IMR-90 (cell line): ENCODE data around the gene SORBS1. TPM values are rescaled to one million over a fixed set of nuclear protein-coding genes. Genes with fewer than 3 reads are reported as not detected.

Source experiments
- ATAC-seq: fragments of 200-7000 bp; cut with Tn5 transposase; 2 replicates; pipeline ENCODE4 v1.9.1; 2020; ENCODE audit warnings: low read depth, mild to moderate bottlenecking, moderate library complexity
- BruUV-seq: library from RNA; stranded (reverse); fragments of 400-500 nt; replicated peaks from 2 replicates; lab custom pipeline; 2021; lab: Mats Ljungman, UMichigan
- CTCF ChIA-PET: fragments of 300-600 bp; formaldehyde crosslinking; extraction: SDS; loops from one replicate; lab custom pipeline; 2021; ENCODE audit warnings: antibody characterized with exemption; lab: Yijun Ruan, JAX
- POLR2A ChIA-PET: fragments of 300-600 bp; sonication (Branson Sonifier 250); formaldehyde crosslinking; loops from one replicate; lab custom pipeline; 2022; ENCODE audit warnings: antibody characterized with exemption; ENCODE audit not compliant: unreplicated experiment; lab: Charles Lee
- DNase-seq: peaks from one replicate; pipeline ENCODE4 v3.0.0; 2013
- H2AFZ ChIP-seq: replicated peaks from 2 replicates; pipeline ENCODE3; 2013; ENCODE audit warnings: low read length, mild to moderate bottlenecking; ENCODE audit not compliant: poor library complexity
- H2AK5ac ChIP-seq: 2 replicates; pipeline ENCODE4 v1.6.1; 2013; ENCODE audit warnings: low read depth, low read length, inconsistent platforms
- H2AK9ac ChIP-seq: replicated peaks from 2 replicates; pipeline ENCODE3; 2013; ENCODE audit warnings: mild to moderate bottlenecking, low read depth, low read length, moderate library complexity; ENCODE audit not compliant: poor library complexity
- H2BK120ac ChIP-seq: 2 replicates; pipeline ENCODE4 v1.6.1; 2013; ENCODE audit warnings: low read depth, low read length, inconsistent platforms
- H2BK15ac ChIP-seq: 3 replicates; pipeline ENCODE4 v1.6.1; 2013; ENCODE audit warnings: low read depth, low read length, inconsistent platforms
- H2BK20ac ChIP-seq: 2 replicates; pipeline ENCODE4 v1.6.1; 2013; ENCODE audit warnings: low read depth, mild to moderate bottlenecking, inconsistent platforms, low read length, moderate library complexity
- H2BK5ac ChIP-seq: 2 replicates; pipeline ENCODE4 v1.6.1; 2013; ENCODE audit warnings: mild to moderate bottlenecking, low read depth, low read length, inconsistent platforms; ENCODE audit not compliant: poor library complexity, severe bottlenecking
- H3K14ac ChIP-seq: replicated peaks from 2 replicates; pipeline ENCODE4 v1.6.1; 2013; ENCODE audit warnings: low read depth, low read length, inconsistent platforms
- H3K18ac ChIP-seq: 2 replicates; pipeline ENCODE4 v1.6.1; 2013; ENCODE audit warnings: low read depth, low read length, control low read depth
- H3K23ac ChIP-seq: 2 replicates; pipeline ENCODE4 v1.6.1; 2013; ENCODE audit warnings: low read depth, low read length, inconsistent platforms
- H3K27ac ChIP-seq: 2 replicates; pipeline ENCODE4 v1.5.1; 2013; ENCODE audit warnings: mild to moderate bottlenecking, control low read depth, low read length; ENCODE audit not compliant: insufficient read depth
- H3K27me3 ChIP-seq: 2 replicates; pipeline ENCODE4 v1.6.1; 2013; ENCODE audit warnings: low read length; ENCODE audit not compliant: control insufficient read depth, insufficient read depth
- H3K36me3 ChIP-seq: 2 replicates; pipeline ENCODE4 v1.6.1; 2013; ENCODE audit warnings: low read length, mixed read lengths; ENCODE audit not compliant: control insufficient read depth, insufficient read depth
- H3K4ac ChIP-seq: 2 replicates; pipeline ENCODE4 v1.6.1; 2013; ENCODE audit warnings: low read depth, low read length, inconsistent platforms
- H3K4me1 ChIP-seq: 2 replicates; pipeline ENCODE4 v1.6.1; 2013; ENCODE audit warnings: low read length, mixed read lengths; ENCODE audit not compliant: control insufficient read depth, insufficient read depth
- H3K4me2 ChIP-seq: 2 replicates; pipeline ENCODE4 v1.6.1; 2013; ENCODE audit warnings: low read depth, mild to moderate bottlenecking, control low read depth, low read length, moderate library complexity
- H3K4me3 ChIP-seq: 2 replicates; pipeline ENCODE4 v1.5.1; 2013; ENCODE audit warnings: low read depth, mild to moderate bottlenecking, control low read depth, low read length, moderate library complexity; ENCODE audit not compliant: insufficient read depth
- H3K56ac ChIP-seq: 2 replicates; pipeline ENCODE4 v1.6.1; 2013; ENCODE audit warnings: low read length, inconsistent platforms; ENCODE audit not compliant: insufficient read depth; ENCODE audit errors: extremely low read depth
- H3K79me1 ChIP-seq, 2 experiments: 2 replicates each; pipeline ENCODE4 v1.6.1; 2013; ENCODE audit warnings: low read length in 2 of 2, inconsistent platforms in 1 of 2, low read depth in 1 of 2
- H3K9ac ChIP-seq: 2 replicates; pipeline ENCODE4 v1.6.1; 2013; ENCODE audit warnings: low read depth, low read length, control low read depth
- H3K9me1 ChIP-seq: 2 replicates; pipeline ENCODE4 v1.6.1; 2013; ENCODE audit warnings: low read length, inconsistent platforms; ENCODE audit not compliant: insufficient read depth
- H3K9me3 ChIP-seq: 2 replicates; pipeline ENCODE4 v1.6.1; 2013; ENCODE audit warnings: low read length; ENCODE audit not compliant: control insufficient read depth, insufficient read depth
- H4K20me1 ChIP-seq: 2 replicates; pipeline ENCODE4 v1.6.1; 2013; ENCODE audit warnings: low read length, inconsistent platforms; ENCODE audit not compliant: insufficient read depth
- H4K5ac ChIP-seq: 2 replicates; pipeline ENCODE4 v1.6.1; 2013; ENCODE audit warnings: mild to moderate bottlenecking, low read depth, low read length, control low read depth
- H4K8ac ChIP-seq, 2 experiments: 2 replicates each; pipeline ENCODE4 v1.6.1; 2013; ENCODE audit warnings: low read depth in 2 of 2, low read length in 2 of 2, control low read depth in 1 of 2, inconsistent platforms in 1 of 2
- H4K91ac ChIP-seq: 2 replicates; pipeline ENCODE4 v1.6.1; 2013; ENCODE audit warnings: low read depth, low read length, inconsistent platforms; ENCODE audit not compliant: insufficient read depth
- BHLHE40 ChIP-seq: fragments of 150-350 bp; IDR thresholded peaks from 2 replicates; pipeline ENCODE4 v1.6.1; 2016; ENCODE audit warnings: mild to moderate bottlenecking, low read depth, low read length
- CEBPB ChIP-seq: IDR thresholded peaks from 2 replicates; pipeline ENCODE4 v1.6.1; 2012; ENCODE audit warnings: low read depth, low read length, improper control_type of control experiment
- CHD1 ChIP-seq: IDR thresholded peaks from 2 replicates; pipeline ENCODE4 v1.6.1; 2012; ENCODE audit warnings: low read depth, low read length, improper control_type of control experiment
- CTCF ChIP-seq: conservative IDR thresholded peaks from 2 replicates; pipeline ENCODE4 v1.5.1; 2012; ENCODE audit warnings: mild to moderate bottlenecking, low read depth, low read length, improper control_type of control experiment
- MAFK ChIP-seq: IDR thresholded peaks from 2 replicates; pipeline ENCODE4 v1.6.1; 2012; ENCODE audit warnings: low read depth, low read length, improper control_type of control experiment
- MAZ ChIP-seq: IDR thresholded peaks from 2 replicates; pipeline ENCODE4 v1.6.1; 2012; ENCODE audit warnings: low read depth, mild to moderate bottlenecking, low read length, improper control_type of control experiment, moderate library complexity, borderline replicate concordance
- MXI1 ChIP-seq: IDR thresholded peaks from 2 replicates; pipeline ENCODE4 v1.6.1; 2012; ENCODE audit warnings: low read depth, mild to moderate bottlenecking, low read length, moderate library complexity, borderline replicate concordance
- NFE2L2 ChIP-seq: fragments of 150-350 bp; IDR thresholded peaks from 2 replicates; pipeline ENCODE4 v1.6.1; 2016; ENCODE audit warnings: low read depth, mild to moderate bottlenecking, low read length
- POLR2A ChIP-seq: IDR thresholded peaks from 2 replicates; pipeline ENCODE4 v1.6.1; 2012; ENCODE audit warnings: mild to moderate bottlenecking, low read depth, low read length
- RAD21 ChIP-seq: IDR thresholded peaks from 2 replicates; pipeline ENCODE4 v1.6.1; 2012; ENCODE audit warnings: low read length, improper control_type of control experiment
- RCOR1 ChIP-seq: IDR thresholded peaks from 2 replicates; pipeline ENCODE4 v1.6.1; 2012; ENCODE audit warnings: mild to moderate bottlenecking, low read length, improper control_type of control experiment; ENCODE audit not compliant: insufficient replicate concordance
- RFX5 ChIP-seq: IDR thresholded peaks from 2 replicates; pipeline ENCODE4 v1.8.0; 2012; ENCODE audit warnings: low read depth, mild to moderate bottlenecking, low read length, moderate library complexity
- USF2 ChIP-seq: fragments of 150-350 bp; IDR thresholded peaks from 2 replicates; pipeline ENCODE4 v1.6.1; 2017; ENCODE audit warnings: mild to moderate bottlenecking, antibody characterized with exemption, low read length, low read depth
- WGBS, 2 experiments: methylation state at CpG; one replicate each; pipeline versions ENCODE4 v1.1.5 to v1.1.7; 2013; ENCODE audit warnings: missing lambda C conversion rate in 2 of 2; ENCODE audit not compliant: insufficient read length in 1 of 2; ENCODE audit errors: extremely low coverage in 2 of 2; 5-methylcytosine and 5-hydroxymethylcytosine counted together
- dilution Hi-C: fragments of 300-500 bp; cut with HindIII; formaldehyde crosslinking; loops from one replicate; pipeline ENCODE4 v1.14.3; 2018; ENCODE audit warnings: low sequenced_read_pairs; ENCODE audit not compliant: unreplicated experiment
- in situ Hi-C: fragments of 300-500 bp; cut with MboI; formaldehyde crosslinking; loops from 3 replicates; pipeline ENCODE4 v1.14.3; 2019; ENCODE audit warnings: low sequenced_read_pairs, inconsistent platforms, mixed read lengths
- intact Hi-C: fragments of 100-400 bp; cut with micrococcal nuclease; formaldehyde crosslinking; loops from 2 replicates; pipeline ENCODE4 v1.10.0; 2022
- polyA plus RNA-seq, 3 experiments: library from polyadenylated mRNA; depleted of rRNA; stranded (reverse); fragments of >200 nt; gene quantifications; 2 replicates each; pipeline ENCODE4 v1.2.3, GENCODE V29; 2012; ENCODE audit warnings: low replicate concordance in 1 of 3
- total RNA-seq: library from RNA; depleted of rRNA; stranded (reverse); fragments of >200 nt; gene quantifications from 2 replicates; pipeline ENCODE4 v1.2.3, GENCODE V29; 2012

The SORBS1 gene
- total and polyA plus RNA-seq, 2 of the 4 experiments (the other 2 are of a cell fraction): 0.18 to 0.32 TPM

GRCh38 chr10:95425592-95426465, 135.3 kb downstream of the SORBS1 start:
- ATAC-seq (no peak), DNase-seq (no peak)
- H3K27me3 ChIP-seq: peaks cover 12% of the 10 kb centered on the region
- H3K79me1 ChIP-seq: no peaks in the 10 kb centered on the region
- no peak overlapping the region for H3K56ac ChIP-seq
- no peak overlapping the region for H2AFZ ChIP-seq
- no peaks in the 10 kb centered on the region for H3K9me3 ChIP-seq
- H2AK5ac ChIP-seq: no peak overlapping the region
- CTCF ChIA-PET: interaction anchor here (0.9 to 1.2 kb wide), 2 partner anchors 16 to 224 kb away, joined by 3 to 4 read pairs; no protein-coding TSS in a partner anchor
- no peak overlapping the region for H4K5ac ChIP-seq
- H4K20me1 ChIP-seq: no peaks in the 10 kb centered on the region
- H3K27ac ChIP-seq: no peak overlapping the region
- H4K91ac ChIP-seq: no peak overlapping the region
- no peaks in the 10 kb centered on the region for H3K36me3 ChIP-seq
- no peak overlapping the region for H2BK20ac ChIP-seq
- no peak for TF ChIP-seq RAD21
- TF ChIP-seq CEBPB: no peak
- no peak for TF ChIP-seq CTCF
- no peak for TF ChIP-seq MAZ
- TF ChIP-seq BHLHE40: no peak
- TF ChIP-seq USF2: no peak
- no peak for TF ChIP-seq POLR2A
- TF ChIP-seq MXI1: no peak
- no peak for TF ChIP-seq CHD1
- TF ChIP-seq RFX5: no peak
- no peak for TF ChIP-seq RCOR1
- no peak for TF ChIP-seq MAFK
- no peak for TF ChIP-seq NFE2L2
- in situ Hi-C loops: no loop called here
- H3K18ac ChIP-seq: no peak overlapping the region
- no peak overlapping the region for H4K8ac ChIP-seq
- H3K23ac ChIP-seq: no peak overlapping the region
- no TSS peak for BruUV-seq
- no peaks in the 10 kb centered on the region for H3K9me1 ChIP-seq
- H2BK15ac ChIP-seq: no peak overlapping the region
- dilution Hi-C loops: no loop called here
- no peak overlapping the region for H3K4ac ChIP-seq
- H3K4me1 ChIP-seq: no peaks in the 10 kb centered on the region
- H2BK120ac ChIP-seq: no peak overlapping the region
- H2AK9ac ChIP-seq: no peak overlapping the region
- no peak overlapping the region for H3K4me3 ChIP-seq
- WGBS, 2 experiments: no CpG with 5 or more reads among the region's 2 CpGs
- POLR2A ChIA-PET: no interaction called here
- no peak overlapping the region for H3K4me2 ChIP-seq
- intact Hi-C loops: no loop called here
- H3K14ac ChIP-seq: no peak overlapping the region
- no peak overlapping the region for H2BK5ac ChIP-seq
- no peak overlapping the region for H3K9ac ChIP-seq
